NCI-H187 (cell line): ENCODE results near the gene INPP5F.
"Not testable (repeated sequence)": the region's sequence is repeated elsewhere in the genome, so short reads cannot be mapped to it uniquely, and the experiment has no call there.

Experiments
- DNase-seq, 2 experiments: peaks; one replicate each; lab custom pipeline; 2025; lab: John Stamatoyannopoulos, UW

Gene INPP5F

DNA sequence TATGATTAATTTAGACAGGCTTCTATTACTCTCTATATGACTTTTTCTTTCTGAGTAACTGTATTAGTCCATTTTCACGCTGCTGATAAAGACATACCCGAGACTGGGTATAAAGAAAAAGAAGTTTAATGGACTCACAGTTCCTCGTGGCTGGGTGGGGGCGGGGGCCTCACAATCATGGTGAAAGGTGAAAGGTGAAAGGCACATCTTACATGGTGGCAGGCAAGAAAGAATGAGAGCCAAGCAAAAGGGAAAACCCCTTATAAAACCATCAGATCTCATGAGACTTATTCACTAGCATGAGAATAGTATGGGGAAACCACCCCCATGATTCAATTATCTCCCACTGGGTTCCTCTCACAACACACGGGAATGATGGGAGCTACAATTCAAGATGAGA lies 18.5 kb upstream of the INPP5F start:
- not testable (repeated sequence) for DNase-seq

DNA sequence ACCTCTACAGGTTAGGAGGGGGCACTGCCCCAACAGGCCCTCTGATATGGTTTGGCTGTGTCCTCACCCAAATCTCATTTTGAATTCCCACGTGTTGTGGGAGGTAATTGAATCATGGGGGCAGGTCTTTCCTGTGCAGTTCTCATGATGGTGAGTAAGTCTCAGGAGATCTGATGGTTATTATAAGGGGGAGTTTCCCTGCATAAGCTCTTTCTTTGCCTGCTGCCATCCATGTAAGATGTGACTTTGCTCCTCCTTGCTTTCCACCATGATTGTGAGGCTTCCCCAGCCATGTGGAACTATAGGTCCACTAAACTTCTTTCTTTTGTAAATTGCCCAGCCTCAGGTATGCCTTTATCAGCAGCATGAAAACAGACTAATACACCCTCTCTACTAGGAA lies 14.9 kb upstream of the INPP5F start:
- not testable (repeated sequence) for DNase-seq

DNA sequence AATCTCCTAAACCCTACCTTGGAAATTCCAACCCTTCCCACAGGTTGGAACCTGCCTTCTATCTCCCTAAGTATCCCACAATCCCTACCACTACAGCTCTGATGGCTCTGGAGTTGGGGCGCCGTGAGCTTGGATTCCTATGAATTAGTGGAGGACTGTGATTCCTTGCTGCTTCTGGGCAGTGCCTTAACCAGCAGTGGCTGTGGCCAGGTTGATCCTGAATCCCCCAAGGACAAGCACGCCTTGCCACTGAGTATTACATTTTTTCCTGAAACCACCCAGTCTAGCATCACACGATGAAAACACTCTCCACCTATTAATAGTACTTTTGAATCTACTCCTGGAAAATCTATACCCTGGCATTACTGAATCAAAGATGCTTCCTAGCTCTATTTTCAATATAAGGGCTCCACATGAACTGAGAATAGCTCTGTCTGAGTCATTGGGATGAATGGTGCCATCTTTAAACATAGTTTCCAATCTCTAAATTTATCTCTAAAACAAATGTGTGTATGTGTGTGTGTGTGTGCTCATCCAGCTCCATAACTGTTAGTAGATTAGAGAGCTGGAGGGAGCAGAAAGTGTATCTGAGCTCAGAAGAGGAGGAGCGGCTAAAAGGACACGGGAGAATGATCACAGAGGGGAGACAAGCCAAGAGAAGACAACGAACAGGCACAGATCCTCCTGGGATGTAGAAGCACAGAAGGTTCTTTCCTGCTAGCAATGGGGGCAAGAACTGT lies 11.9 kb upstream of the INPP5F start:
- no peak for DNase-seq

DNA sequence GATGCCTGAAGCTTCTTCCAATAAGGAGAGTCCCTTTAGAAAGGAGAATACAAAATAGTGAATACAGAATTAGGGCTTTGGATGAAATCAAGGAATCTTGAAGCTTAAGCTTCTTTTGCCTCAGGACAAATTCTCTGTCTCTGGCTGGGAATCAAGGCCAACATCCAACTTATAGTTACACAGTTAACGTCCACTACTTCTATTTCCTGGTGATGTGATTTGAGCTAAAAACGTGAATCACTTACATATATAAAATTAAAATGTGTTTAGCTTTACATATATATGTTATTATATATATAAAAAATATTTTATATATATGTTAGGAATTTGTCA lies 11.4 kb upstream of the INPP5F start:
- DNase-seq: no peak

DNA sequence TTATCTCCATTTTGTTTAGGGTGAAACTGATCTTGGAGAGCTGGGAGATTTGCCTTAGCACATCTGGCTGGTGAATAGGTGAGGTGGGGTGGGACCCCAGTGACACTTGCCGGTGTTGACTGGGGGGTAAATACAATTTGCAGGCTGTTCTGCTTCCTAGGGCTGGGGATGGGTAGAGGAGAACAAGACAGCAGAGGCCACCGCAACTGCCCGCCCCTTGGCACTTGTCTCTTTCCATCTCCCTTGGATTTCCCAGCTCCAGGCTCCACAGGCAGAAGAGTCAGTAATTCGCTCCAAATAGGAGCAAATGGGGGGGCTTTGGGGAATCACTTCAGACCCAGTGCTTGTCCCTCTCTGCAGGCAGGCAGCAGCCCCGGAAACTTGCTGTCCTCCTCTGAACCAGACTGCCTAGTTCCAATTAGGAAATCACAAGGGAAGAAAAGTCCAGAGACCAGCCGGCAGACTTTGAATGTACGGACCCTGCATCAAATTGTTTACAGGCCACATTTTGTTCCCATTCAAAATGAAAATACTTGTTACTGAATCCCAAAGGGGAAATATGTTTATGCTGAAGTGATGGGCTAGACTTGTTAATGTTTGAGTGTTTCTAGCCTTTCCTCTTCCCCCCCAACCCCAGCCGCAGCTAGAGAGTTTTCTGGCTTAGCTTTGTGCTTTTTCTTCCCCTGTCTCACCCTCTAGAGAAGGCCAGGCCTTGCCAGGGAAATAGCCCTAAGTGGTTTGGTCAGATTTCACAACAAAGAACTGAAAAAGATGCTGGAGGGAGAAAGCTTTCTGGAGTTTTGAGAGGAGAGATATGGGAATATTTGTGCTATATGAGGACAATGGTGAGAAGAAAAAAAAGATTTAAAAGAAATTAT lies 10.0 kb upstream of the INPP5F start:
- DNase-seq: no peak

DNA sequence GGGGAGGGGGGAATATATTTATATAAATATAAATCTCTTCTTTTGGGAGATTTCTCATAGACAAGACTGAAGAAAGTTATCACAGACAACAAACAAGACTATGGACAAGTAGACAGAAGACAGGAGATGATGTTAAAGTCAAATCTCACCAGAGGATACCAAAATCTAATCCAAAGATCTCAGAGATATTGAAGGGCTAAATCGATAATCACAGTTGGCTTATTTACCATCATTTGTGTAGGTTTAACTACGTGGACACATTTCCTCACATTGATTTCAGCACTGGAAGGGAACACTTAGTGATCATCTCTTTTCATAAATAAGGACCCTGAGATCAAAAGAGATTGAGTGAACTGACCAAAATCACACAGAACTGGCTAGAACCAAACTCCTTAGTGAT lies 2.7 kb upstream of the INPP5F start:
- no peak for DNase-seq

DNA sequence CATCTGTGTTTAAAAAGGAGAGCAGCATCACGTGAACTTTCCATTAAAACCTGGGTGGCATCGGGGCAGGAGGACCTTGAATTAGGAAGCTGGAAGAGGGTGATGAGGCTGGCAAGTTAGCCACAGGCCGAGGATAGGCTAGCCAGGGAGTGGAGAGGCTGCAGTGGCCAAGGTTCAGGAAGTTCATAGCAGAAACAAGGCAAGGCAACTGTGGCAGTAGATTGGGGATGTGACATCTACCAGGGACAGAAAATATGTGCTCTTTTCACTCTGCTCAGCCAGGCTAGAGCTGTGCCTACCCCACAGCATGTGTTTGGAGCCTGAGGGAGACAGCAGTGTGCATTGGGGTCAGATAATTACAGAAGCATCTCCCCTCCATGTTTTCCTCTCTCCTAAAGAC lies 2.2 kb upstream of the INPP5F start:
- no peak for DNase-seq

DNA sequence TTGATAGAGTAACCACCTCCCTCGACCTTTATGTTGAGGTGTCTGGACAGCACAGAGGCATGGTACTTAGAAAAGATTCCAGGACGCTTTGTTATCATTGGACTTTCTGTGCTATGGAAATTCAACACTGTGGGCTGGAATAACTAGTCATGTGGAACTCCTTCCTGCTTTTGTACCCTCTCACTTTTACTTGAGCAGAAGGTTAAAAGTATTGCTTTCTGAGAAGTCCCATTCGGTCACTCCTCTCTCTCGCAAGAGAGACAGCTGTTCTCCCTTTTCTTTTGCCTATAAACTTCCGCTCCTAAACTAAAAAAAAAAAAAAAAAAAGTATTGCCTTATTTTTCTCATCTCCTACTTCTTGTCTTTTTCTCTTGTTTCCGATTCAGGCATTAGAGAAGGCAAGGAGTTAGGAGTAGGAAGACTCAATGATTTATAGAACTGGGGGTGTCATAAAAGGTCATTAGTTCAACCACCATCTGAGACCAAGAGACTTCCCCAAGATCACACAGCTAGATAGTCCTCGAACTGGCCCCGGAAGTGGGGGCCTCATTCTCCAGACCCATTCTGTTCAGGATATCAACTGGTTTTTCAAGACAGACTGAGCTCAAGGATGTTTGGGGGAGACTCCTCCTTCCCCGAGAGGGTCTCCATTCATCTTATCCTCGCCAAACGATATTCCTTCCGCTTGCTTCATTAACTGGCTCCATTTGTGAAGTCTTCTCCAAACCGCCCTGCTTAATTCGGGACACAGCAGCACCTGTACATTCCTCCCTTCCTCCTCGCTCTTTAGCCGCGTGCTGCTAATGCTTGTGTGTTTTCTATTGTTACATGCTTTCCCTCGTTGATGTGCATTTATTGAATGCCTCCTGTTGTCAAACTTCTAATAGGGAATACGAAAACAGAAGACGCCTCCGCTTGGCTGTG lies 995 bp upstream of the INPP5F start:
- DNase-seq: peak in 1 of 2 experiments; percentile 25

DNA sequence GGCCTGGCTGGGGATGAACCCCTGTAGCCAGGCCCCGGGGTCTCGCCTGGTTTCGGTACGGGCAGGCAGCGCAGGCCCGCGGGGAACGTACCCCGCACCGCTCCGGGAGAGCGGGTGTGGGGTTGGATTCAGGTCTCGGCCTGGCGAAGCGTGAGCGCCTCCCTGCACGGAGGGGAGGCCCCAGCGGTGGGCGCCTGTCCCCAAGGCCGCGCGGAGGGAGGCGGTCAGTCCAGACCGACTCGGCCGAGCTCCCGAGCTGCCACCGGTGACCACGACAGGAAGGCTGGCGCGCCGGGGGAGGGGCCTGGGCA lies 378 bp upstream of the INPP5F start:
- DNase-seq: peak in 1 of 2 experiments; percentile 30

DNA sequence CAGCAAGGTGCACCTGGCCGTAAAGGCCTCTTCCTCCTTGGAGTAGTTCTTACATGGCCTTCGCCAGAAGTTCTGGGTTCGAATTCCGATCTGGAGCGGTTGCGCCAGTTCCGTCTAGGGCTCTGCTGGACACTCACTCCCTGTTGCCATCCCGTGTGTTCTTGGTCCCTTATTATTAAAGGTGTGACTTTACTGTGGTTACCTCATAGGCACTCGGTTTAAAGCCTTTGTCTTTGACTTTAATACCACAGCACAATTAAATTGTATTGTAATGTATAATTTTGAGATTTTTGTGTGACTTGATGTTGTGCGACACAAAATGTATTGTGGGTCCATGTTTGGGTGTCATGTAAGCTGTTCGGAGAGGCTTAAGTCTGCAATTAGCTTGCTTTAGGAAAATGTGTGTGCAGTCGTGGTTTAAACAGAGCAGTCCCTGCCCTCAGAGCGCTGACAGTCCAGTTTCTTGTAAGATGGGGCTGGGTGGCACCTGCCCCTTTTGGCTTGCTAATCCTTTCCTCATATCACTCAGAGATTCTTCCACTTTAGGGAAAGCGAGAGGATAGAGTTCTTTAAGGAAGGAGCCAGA lies 919 bp downstream of the INPP5F start:
- no peak for DNase-seq

DNA sequence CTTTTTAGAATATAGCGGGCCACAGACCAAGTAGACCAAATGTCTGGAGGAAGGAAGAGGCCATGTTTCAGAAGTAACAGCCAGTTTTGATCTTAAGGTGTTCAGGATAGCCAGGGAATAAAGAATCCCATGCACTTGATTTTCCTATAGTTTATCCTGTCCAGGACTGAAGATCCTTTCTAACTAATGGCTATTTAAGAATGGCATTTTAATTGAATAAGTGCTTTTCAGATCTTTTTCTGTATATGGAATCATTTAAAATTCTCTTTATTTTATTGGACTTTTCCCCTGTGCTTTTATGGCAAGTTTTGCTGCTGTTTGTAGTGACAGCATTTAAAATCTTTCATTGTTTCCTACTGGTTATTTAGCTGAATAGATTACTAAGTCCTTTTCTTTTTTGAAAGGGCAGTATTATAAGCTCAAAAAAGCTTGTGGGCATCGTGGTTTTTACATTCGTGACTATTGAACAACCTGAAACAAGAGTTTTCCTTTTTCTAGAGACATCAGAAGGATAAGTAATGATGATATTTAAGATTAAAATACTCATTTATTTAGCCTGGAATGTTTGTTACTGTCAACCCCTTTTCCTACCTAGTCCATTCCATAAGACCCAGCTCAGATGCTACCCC lies 2.4 kb downstream of the INPP5F start:
- DNase-seq: no peak

DNA sequence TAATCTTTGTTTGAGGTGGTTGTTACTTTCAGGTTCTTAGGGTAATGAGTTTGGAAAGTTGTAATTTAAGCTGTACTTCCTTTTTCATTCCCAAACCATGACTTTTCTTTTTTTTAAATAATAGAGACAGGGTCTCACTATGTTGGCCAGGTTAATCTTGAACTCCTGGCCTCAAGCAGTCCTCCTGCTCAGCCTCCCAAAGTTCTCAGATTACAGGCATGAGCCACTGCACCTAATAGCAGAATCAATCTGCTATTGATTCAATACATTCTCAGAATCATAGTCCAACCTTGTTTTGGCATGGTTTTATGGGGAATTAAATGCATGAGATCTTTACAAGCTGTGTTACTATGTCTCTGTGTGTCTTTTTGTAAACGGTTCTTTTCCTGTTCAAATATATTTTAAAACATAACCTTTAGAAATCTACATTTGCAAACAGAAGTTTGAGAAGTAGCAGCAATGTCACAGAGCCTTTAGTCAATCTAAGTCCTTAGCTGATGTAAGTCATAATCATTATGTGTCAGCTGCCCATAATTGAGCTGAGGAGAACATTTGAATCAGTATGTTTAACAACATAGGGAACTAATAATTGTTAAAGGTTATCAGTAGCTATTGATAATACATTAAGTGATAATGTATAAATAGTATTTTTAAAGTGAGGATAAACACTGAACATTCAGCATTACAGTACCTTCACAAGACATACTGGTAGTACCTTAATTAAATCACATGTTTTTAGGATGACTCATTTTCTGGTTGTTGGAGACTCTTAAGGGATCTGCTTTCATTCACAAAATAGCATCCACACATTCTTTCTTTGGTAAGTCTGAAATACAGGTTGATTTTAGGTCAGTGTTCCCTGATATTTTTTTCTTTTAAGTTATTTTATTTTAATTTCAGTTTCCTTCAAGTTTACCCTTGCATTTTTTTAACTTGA lies 8.8 kb downstream of the INPP5F start:
- no peak for DNase-seq

DNA sequence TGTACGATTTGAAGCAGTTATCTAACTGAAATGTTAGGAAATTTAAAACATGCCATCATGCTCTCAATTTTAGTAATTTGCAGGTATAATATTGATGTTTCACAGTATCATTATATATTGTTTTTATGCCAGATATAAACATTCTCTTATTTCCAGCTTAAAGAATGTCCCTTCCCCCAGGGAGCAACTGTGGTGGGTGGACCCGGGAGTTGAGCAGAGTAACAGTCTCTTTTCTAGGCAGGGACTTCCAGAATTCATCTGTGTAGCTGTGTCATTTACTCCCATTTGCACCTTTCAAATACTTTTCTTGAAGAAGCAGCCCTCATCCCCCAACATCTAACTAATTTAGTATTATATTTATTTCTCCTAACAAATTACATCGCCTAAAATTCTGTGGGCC lies 9.6 kb downstream of the INPP5F start:
- DNase-seq: no peak

DNA sequence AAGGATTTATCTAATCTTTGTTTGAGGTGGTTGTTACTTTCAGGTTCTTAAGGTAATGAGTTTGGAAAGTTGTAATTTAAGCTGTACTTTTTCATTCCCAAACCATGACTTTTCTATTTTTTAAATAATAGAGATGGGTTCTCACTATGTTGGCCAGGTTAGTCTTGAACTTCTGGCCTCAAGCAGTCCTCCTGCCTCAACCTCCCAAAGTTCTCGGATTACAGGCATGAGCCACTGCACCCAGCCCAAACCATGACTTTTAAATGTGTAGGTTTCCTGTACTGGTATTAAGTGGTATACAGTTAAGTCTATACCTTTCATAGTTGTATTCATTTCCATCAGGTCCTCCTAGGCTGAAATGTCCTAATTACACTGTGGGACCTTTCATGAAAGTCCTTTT lies 10.4 kb downstream of the INPP5F start:
- no peak for DNase-seq

DNA sequence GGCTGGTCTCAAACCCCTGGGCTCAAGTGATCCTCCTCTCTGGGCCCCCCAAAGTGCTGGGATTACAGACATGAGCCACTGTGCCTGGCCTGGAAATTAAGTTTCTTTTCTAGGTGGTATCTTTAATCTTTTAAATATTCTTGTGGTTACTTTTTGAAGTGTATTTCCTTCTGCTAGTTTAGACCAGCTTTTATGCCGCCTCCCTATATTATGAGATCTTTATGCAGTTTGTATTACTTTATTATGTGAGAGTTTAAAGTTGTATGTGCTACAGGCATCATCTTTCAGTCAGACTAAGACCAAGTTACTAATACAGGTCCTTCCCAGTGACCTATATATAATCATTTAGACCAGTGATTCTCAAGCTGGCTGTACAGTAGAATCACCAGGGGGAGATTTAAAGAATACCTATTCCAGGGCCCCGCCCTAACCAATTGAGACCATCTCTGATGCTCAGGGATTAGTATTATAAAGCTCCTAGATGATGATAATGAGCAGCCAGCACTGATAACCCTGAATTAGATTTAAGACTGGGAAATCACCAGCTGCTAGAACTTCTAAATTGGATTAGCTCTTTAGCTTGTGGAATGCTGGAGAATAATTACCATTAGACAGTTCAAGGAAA lies 11.3 kb downstream of the INPP5F start:
- DNase-seq: no peak

DNA sequence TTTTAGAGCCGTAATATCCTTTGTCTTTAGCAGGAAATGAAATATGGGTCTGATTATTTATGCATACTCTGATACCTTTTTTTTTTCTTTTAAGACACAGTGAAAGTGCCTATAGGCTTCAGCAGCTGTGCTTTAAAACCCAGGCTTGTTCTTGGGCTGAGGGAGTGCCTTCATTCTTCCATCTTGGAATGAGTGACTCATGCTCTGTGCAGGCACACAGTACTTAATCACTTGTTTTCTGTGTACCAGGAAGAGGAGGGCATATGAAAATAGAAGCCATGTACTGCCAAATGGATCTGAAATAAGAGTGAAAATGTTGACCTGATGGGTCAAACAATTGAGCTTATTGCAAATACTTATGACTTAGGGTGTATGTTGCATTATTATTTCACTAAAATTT lies 12.0 kb downstream of the INPP5F start:
- DNase-seq: no peak

DNA sequence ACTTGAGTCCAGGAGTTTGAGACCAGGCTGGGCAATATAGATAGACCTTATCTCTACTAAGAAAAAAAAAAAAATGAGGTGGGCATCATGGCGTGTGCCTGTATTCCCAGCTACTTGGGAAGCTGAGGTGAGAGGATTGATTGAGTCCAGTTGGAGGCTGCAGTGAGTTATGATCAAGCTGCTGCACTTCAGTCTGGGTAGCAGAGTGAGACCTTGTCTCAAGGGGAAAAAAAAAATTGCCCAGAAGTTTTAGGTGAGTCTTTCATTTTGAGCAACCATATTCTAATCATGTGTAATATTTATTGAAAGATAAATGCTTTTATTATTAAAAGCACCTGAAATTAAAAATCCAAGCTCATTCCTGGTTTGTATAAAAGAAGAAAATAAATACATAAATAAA lies 13.1 kb downstream of the INPP5F start:
- no peak for DNase-seq

DNA sequence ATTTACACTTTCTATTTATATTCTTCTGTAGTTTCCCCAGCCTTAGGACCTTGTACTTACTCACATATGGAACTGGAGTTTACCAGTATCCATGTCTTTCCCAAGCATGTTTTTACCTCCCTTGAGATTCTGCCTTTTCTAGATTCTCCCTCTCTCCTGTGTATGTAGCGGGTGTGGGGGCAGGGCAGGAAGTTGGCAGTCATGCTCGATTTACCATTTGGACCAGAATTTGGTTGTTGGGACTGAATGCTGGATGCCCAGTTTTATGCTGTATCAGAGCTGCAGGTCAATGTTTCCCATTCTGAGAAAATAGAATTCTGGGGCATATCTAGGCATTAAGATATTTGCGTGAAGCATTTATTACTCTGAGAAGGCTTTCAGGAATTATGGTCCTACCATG lies 14.2 kb downstream of the INPP5F start:
- DNase-seq: no peak

DNA sequence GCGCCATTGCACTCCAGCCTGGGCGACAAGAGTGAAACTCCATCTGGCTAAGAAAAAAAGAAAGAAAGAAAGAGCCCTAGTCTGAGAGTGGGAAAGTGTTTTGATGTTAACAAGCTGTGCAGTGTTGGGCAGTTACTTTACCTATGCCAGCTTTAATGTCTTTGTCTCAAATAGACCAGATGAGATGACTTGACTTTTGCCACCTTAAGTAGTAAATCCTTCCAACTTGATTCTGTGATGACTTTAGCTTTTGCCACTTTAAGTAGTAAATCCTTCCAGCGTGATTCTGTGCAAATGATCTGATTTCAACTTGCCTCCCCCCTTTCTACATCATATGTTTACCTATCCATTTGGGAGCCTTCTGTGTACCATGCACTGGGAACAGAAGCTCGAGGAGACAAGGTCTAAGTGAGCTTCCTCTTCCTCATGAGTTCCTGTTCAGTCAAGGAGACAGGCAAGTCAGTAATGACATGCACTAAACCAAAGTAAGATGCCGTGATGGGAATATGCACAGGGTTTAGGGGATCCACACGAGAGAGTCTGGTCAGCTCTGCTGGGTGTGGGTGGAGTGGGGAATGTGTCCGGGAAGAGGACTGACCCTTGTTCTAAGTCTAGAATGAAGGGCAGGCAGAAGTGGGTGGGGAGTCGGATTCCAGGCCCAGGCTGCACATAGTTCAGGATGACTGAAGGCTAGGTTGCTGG lies 17.2 kb downstream of the INPP5F start:
- no peak for DNase-seq

DNA sequence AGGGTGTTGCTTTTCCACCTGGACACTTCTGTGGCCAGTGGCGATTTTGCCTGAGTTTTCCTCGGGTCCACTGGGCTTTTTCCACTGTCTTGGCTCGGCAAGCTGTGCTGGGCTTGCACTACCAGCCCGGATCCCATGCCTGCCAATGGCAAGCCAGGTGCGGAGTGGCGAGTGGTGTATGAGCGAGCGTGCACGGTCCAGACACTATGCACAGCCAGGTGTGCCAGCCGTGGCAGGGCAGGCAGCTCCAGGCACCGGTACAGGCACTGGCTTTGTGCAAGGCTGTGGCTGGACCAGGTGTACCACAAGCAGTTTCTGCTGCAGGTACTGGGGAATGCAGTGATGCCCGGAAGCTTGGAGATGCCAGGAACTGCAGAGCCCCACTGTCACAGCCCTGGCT lies 22.1 kb downstream of the INPP5F start:
- no peak for DNase-seq
